B cell (primary cell): ENCODE data around the gene PHRF1. TPM values are rescaled to one million over a fixed set of nuclear protein-coding genes. Genes with fewer than 3 reads are reported as not detected.

Experiments
- ATAC-seq: fragments of 200-7000 bp; cut with Tn5 transposase; one replicate; pipeline ENCODE4 v1.10.0; 2021; ENCODE audit warnings: low read depth, mild to moderate bottlenecking, moderate number of reproducible peaks, moderate library complexity
- CTCF ChIA-PET: fragments of 350-600 bp; sonication (Branson Sonifier 250); formaldehyde crosslinking; loops from one replicate; lab custom pipeline; 2021; ENCODE audit warnings: antibody characterized with exemption, inconsistent platforms; lab: Charles Lee
- POLR2A ChIA-PET: fragments of 350-600 bp; sonication (Branson Sonifier 250); formaldehyde crosslinking; loops from one replicate; lab custom pipeline; 2021; ENCODE audit warnings: antibody characterized with exemption; lab: Charles Lee
- DNase-seq: peaks from one replicate; pipeline ENCODE4 v3.0.0; 2013
- H2AFZ ChIP-seq: 2 replicates; pipeline ENCODE4 v1.6.1; 2012; ENCODE audit warnings: mild to moderate bottlenecking, low read depth, low read length; ENCODE audit not compliant: insufficient read depth, poor library complexity, severe bottlenecking
- H3K27ac ChIP-seq, 2 donors: 1 replicate in 1 of 2; 2 replicates in 1 of 2; pipeline ENCODE4 v1.5.1; 2012 to 2013; ENCODE audit warnings: low read length in 2 of 2, mild to moderate bottlenecking in 2 of 2, moderate library complexity in 1 of 2
- H3K27me3 ChIP-seq, 4 experiments: fragments of 200-600 bp in 1 of 4; sonication (generic) in 1 of 4; replicated peaks in 1 of 4; 1 replicate in 2 of 4; 2 replicates in 2 of 4; pipeline versions ENCODE4 v1.6.1 to v1.7.0; 2013 to 2016; ENCODE audit warnings: low read length in 3 of 4, mild to moderate bottlenecking in 2 of 4, mixed read lengths in 1 of 4, moderate library complexity in 1 of 4; ENCODE audit not compliant: insufficient read depth in 4 of 4, control insufficient read depth in 3 of 4; ENCODE audit errors: control extremely low read depth in 1 of 4
- H3K36me3 ChIP-seq, 2 experiments: replicated peaks in 1 of 2; 1 replicate in 1 of 2; 2 replicates in 1 of 2; pipeline versions ENCODE4 v1.6.1 to v1.7.1; 2013; ENCODE audit warnings: low read length in 1 of 2; ENCODE audit not compliant: insufficient read depth in 2 of 2, control insufficient read depth in 1 of 2; ENCODE audit errors: control extremely low read depth in 1 of 2, extremely low read depth in 1 of 2
- H3K4me1 ChIP-seq, 2 donors: fragments of 200-600 bp in 1 of 2; sonication (generic) in 1 of 2; 1 replicate in 1 of 2; 2 replicates in 1 of 2; pipeline versions ENCODE4 v1.5.1 to v1.6.1; 2013 to 2017; ENCODE audit warnings: low read length in 2 of 2; ENCODE audit not compliant: control insufficient read depth in 2 of 2, insufficient read depth in 2 of 2
- H3K4me2 ChIP-seq: replicated peaks from 2 replicates; pipeline ENCODE3; 2012; ENCODE audit warnings: mild to moderate bottlenecking, low read depth, low read length; ENCODE audit not compliant: poor library complexity, severe bottlenecking
- H3K4me3 ChIP-seq, 5 experiments: fragments of 200-600 bp in 1 of 5; sonication (generic) in 1 of 5; 1 replicate in 3 of 5; 2 replicates in 2 of 5; pipeline versions ENCODE4 v1.5.1 to v1.7.0; 2011 to 2016; ENCODE audit warnings: low read length in 4 of 5, mild to moderate bottlenecking in 4 of 5, low read depth in 2 of 5, control low read depth in 1 of 5, moderate library complexity in 1 of 5; ENCODE audit not compliant: insufficient read depth in 1 of 5; ENCODE audit errors: control extremely low read depth in 1 of 5, extremely low read depth in 1 of 5
- H3K79me2 ChIP-seq: fragments of 200-600 bp; sonication (generic); one replicate; pipeline ENCODE4 v1.6.0; 2016; ENCODE audit warnings: low read length; ENCODE audit not compliant: control insufficient read depth, insufficient read depth
- H3K9ac ChIP-seq: fragments of 200-600 bp; sonication (generic); 2 replicates; pipeline ENCODE4 v1.6.1; 2017; ENCODE audit warnings: mild to moderate bottlenecking, low read length, moderate library complexity
- H3K9me3 ChIP-seq, 3 donors: one replicate each; pipeline versions ENCODE4 v1.6.1 to v1.7.1; 2013; ENCODE audit warnings: low read length in 2 of 3; ENCODE audit not compliant: control insufficient read depth in 2 of 3, insufficient read depth in 1 of 3; ENCODE audit errors: control extremely low read depth in 1 of 3
- H4K20me1 ChIP-seq: 2 replicates; pipeline ENCODE4 v1.6.0; 2012; ENCODE audit warnings: mild to moderate bottlenecking, low read length; ENCODE audit not compliant: insufficient read depth, control insufficient read depth, poor library complexity, severe bottlenecking
- H3K27ac Mint-ChIP-seq: one replicate; pipeline ENCODE4 v1.8.0; 2021; ENCODE audit warnings: mixed read lengths
- H3K27me3 Mint-ChIP-seq: one replicate; pipeline ENCODE4 v1.8.0; 2021; ENCODE audit warnings: mixed read lengths
- H3K4me1 Mint-ChIP-seq: one replicate; pipeline ENCODE4 v1.8.0; 2021; ENCODE audit warnings: mixed read lengths
- H3K4me3 Mint-ChIP-seq: one replicate; pipeline ENCODE4 v1.8.0; 2021; ENCODE audit warnings: mixed read lengths
- H3K9me3 Mint-ChIP-seq: one replicate; pipeline ENCODE4 v1.8.0; 2022; ENCODE audit warnings: mixed read lengths; ENCODE audit not compliant: insufficient read depth
- CTCF ChIP-seq: fragments of 200-600 bp; IDR thresholded peaks from one replicate; pipeline ENCODE4 v1.8.0; 2022; ENCODE audit warnings: antibody characterized with exemption, mild to moderate bottlenecking
- EZH2 ChIP-seq: IDR thresholded peaks from 2 replicates; pipeline ENCODE4 v1.6.1; 2012; ENCODE audit warnings: borderline replicate concordance, low read depth, mild to moderate bottlenecking, moderate library complexity, low read length; ENCODE audit not compliant: insufficient read depth, poor library complexity, severe bottlenecking
- WGBS: methylation state at CpG from one replicate; pipeline ENCODE4 v1.1.5; 2013; ENCODE audit warnings: missing lambda C conversion rate; ENCODE audit not compliant: insufficient coverage; 5-methylcytosine and 5-hydroxymethylcytosine counted together
- intact Hi-C: fragments of 100-400 bp; cut with micrococcal nuclease; formaldehyde crosslinking; loops from one replicate; pipeline ENCODE4 v1.10.0; 2022
- polyA plus RNA-seq: library from polyadenylated mRNA; depleted of rRNA; stranded (reverse); fragments of >200 nt; gene quantifications from 2 replicates; pipeline ENCODE4 v1.2.3, GENCODE V29; 2012
- total RNA-seq, 2 donors: library from RNA; stranded (reverse); fragments of 120-200 nt in 1 of 2; gene quantifications; 1 replicate in 1 of 2; 2 replicates in 1 of 2; pipeline versions ENCODE4 v1.2.3 to v1.2.4, GENCODE V29; 2013 to 2022

PHRF1 gene
- total and polyA plus RNA-seq, 2 donors (not counting 1 experiment from before 2014, with no cell fraction given), result 22.3 to 57.9 TPM

- Histone ChIP-seq H3K4me2 (peak overlapping the region; percentile 96), H3K27ac (no peak overlapping the region)
Observed at GRCh38 chr11:556662-557256, 19.5 kb upstream of the PHRF1 start.

More at GRCh38 chr11:556662-557256, 19.5 kb upstream of the PHRF1 start:
- Histone ChIP-seq H3K4me3 (no peak overlapping the region), H3K79me2 (peaks cover 6% of the 10 kb centered on the region), H3K36me3 (no peaks in the 10 kb centered on the region), H3K27me3 (peaks cover 0 to 10% (median 3%) of the 10 kb centered on the region in 4 experiments), H3K4me1 (peaks cover 22 to 34% of the 10 kb centered on the region in 2 donors), H3K9ac (no peak overlapping the region), H2AFZ (no peak overlapping the region), H3K9me3 (no peaks in the 10 kb centered on the region), H4K20me1 (peaks cover 18% of the 10 kb centered on the region)
- DNase-seq (peak; percentile 39), ATAC-seq (no peak)
- Mint-ChIP-seq H3K4me3 (peak overlapping the region; percentile 64), H3K4me1 (peaks cover 23% of the 10 kb centered on the region), H3K9me3 (no peaks in the 10 kb centered on the region), H3K27ac (peak overlapping the region; percentile 32), H3K27me3 (no peaks in the 10 kb centered on the region)
- POLR2A ChIA-PET, result interaction anchor here (0.6 to 2.4 kb wide), 3 partner anchors 19 to 1076 kb away, joined by 3 to 18 read pairs (median 3); partner anchors contain the start of gene PHRF1
- intact Hi-C loops, result no loop called here
- no peak for TF ChIP-seq CTCF
- TF ChIP-seq EZH2, result no peak
- 73% methylated on average over 22 of the region's 22 CpGs for WGBS
- CTCF ChIA-PET, result interaction anchor here (1.7 to 5.1 kb wide), 3 partner anchors 20 to 170 kb away, joined by 6 to 52 read pairs (median 32); no protein-coding TSS in a partner anchor
